ENCODE data around the gene AGTRAP. TPM values are rescaled to one million over a fixed set of nuclear protein-coding genes. Genes with fewer than 3 reads are reported as not detected.

The AGTRAP gene
- polyA plus RNA-seq, 3 donors: 420 to 938 (median 842) TPM

GRCh38 chr1:11727119-11727518 is 8.8 kb upstream of the AGTRAP start:
- Histone ChIP-seq H3K27ac (ENCODE audit: low read depth in 1 of 2, low read length in 2 of 2) (peak overlapping the region in 1 of 2 donors; percentile 84), H3K27me3 (ENCODE audit: control insufficient read depth in 2 of 2, insufficient read depth in 2 of 2, low read length in 2 of 2) (no peaks in the 10 kb centered on the region), H3K9ac (ENCODE audit: insufficient read depth, low read length, poor library complexity, severe bottlenecking) (no peak overlapping the region), H3K36me3 (replicated peaks in 1 of 2; ENCODE audit: control insufficient read depth in 1 of 2, insufficient read depth in 2 of 2, low read length in 2 of 2) (no peaks in the 10 kb centered on the region), H4K20me1 (ENCODE audit: insufficient read depth, low read length) (no peaks in the 10 kb centered on the region), H3K4me3 (replicated peaks in 1 of 3; ENCODE audit: low read depth in 2 of 3, low read length in 3 of 3) (no peak overlapping the region), H2AFZ (ENCODE audit: insufficient read depth, low read depth, low read length, poor library complexity, severe bottlenecking) (no peak overlapping the region), H3K4me2 (replicated peaks; ENCODE audit: extremely low read depth, low read length, poor library complexity, severe bottlenecking) (no peak overlapping the region), H3K79me2 (ENCODE audit: insufficient read depth, low read length) (peaks cover 3% of the 10 kb centered on the region), H3K4me1 (ENCODE audit: control insufficient read depth in 1 of 2, insufficient read depth in 2 of 2, low read length in 2 of 2) (peaks cover 80 to 83% of the 10 kb centered on the region in 2 donors), H3K9me3 (replicated peaks in 1 of 2; ENCODE audit: control insufficient read depth in 1 of 2, insufficient read depth in 1 of 2, low read length in 2 of 2) (no peaks in the 10 kb centered on the region)
- peaks cover 0 to 2% (median 1%) of the 10 kb centered on the region in 3 donors for H3K27me3 Mint-ChIP-seq (ENCODE audit: low read depth in 3 of 3)
- peaks cover 85% of the 10 kb centered on the region for H3K4me1 Mint-ChIP-seq
- WGBS (ENCODE audit: insufficient coverage): 100% methylated on average over 4 of the region's 4 CpGs
- no peak for TF ChIP-seq CTCF (IDR thresholded peaks at IDR 0.05)
- H3K36me3 Mint-ChIP-seq: peaks cover 0 to 3% of the 10 kb centered on the region in 2 donors
- H3K27ac Mint-ChIP-seq: peak overlapping the region in 4 of 7 donors; percentile 47 to 69 (median 52)
- H3K9me3 Mint-ChIP-seq: peaks cover 0 to 5% (median 0%) of the 10 kb centered on the region in 7 donors
- intact Hi-C loops (cut with micrococcal nuclease): no loop called here
- H3K4me3 Mint-ChIP-seq: no peak overlapping the region
- DNase-seq: no peak

GRCh38 chr1:11728126-11728806 is 7.7 kb upstream of the AGTRAP start:
- Histone ChIP-seq H3K4me1 (ENCODE audit: control insufficient read depth in 1 of 2, insufficient read depth in 2 of 2, low read length in 2 of 2) (peaks cover 91 to 95% of the 10 kb centered on the region in 2 donors), H3K4me2 (replicated peaks; ENCODE audit: extremely low read depth, low read length, poor library complexity, severe bottlenecking) (peak overlapping the region; percentile 75), H3K27ac (ENCODE audit: low read depth in 1 of 2, low read length in 2 of 2) (peak overlapping the region; percentile 74 to 87), H3K9ac (ENCODE audit: insufficient read depth, low read length, poor library complexity, severe bottlenecking) (no peak overlapping the region), H3K9me3 (replicated peaks in 1 of 2; ENCODE audit: control insufficient read depth in 1 of 2, insufficient read depth in 1 of 2, low read length in 2 of 2) (no peaks in the 10 kb centered on the region), H3K4me3 (replicated peaks in 1 of 3; ENCODE audit: low read depth in 2 of 3, low read length in 3 of 3) (peak overlapping the region in 1 of 3 experiments; percentile 72), H3K27me3 (ENCODE audit: control insufficient read depth in 2 of 2, insufficient read depth in 2 of 2, low read length in 2 of 2) (no peaks in the 10 kb centered on the region), H2AFZ (ENCODE audit: insufficient read depth, low read depth, low read length, poor library complexity, severe bottlenecking) (no peak overlapping the region), H4K20me1 (ENCODE audit: insufficient read depth, low read length) (no peaks in the 10 kb centered on the region), H3K36me3 (replicated peaks in 1 of 2; ENCODE audit: control insufficient read depth in 1 of 2, insufficient read depth in 2 of 2, low read length in 2 of 2) (no peaks in the 10 kb centered on the region), H3K79me2 (ENCODE audit: insufficient read depth, low read length) (peaks cover 3% of the 10 kb centered on the region)
- 94% methylated on average over 4 of the region's 4 CpGs for WGBS (ENCODE audit: insufficient coverage)
- Mint-ChIP-seq H3K9me3 (peaks cover 0 to 5% (median 0%) of the 10 kb centered on the region in 7 donors), H3K4me1 (peaks cover 92% of the 10 kb centered on the region), H3K27ac (peak overlapping the region in 6 of 7 donors; percentile 25 to 98 (median 84)), H3K27me3 (ENCODE audit: low read depth in 3 of 3) (peaks cover 0 to 2% (median 0%) of the 10 kb centered on the region in 3 donors), H3K4me3 (no peak overlapping the region), H3K36me3 (peaks cover 0 to 3% of the 10 kb centered on the region in 2 donors)
- TF ChIP-seq CTCF (IDR thresholded peaks at IDR 0.05): no peak
- no peak for DNase-seq
- intact Hi-C loops (cut with micrococcal nuclease): no loop called here

All from CD14-positive monocyte (primary cell).